Suppressor macrophage treated with lipopolysaccharide for 4 hours (primary cell): ENCODE data around the gene SLC44A3.
"Not testable (repeated sequence)": the region's sequence is repeated elsewhere in the genome, so short reads cannot be mapped to it uniquely, and the experiment has no call there.

Experiments used
- DNase-seq: peaks from one replicate; pipeline ENCODE4 v3.0.0-alpha.2; 2020

Gene SLC44A3

GRCh38 chr1:94840381-94840780, 20.2 kb downstream of the SLC44A3 start:
- not testable (repeated sequence) for DNase-seq

- DNase-seq, result no peak
Measured at GRCh38 chr1:94840808-94841207, 20.7 kb downstream of the SLC44A3 start.

GRCh38 chr1:94843430-94843829, 23.3 kb downstream of the SLC44A3 start:
- no peak for DNase-seq

GRCh38 chr1:94843846-94844245, 23.7 kb downstream of the SLC44A3 start:
- DNase-seq, result no peak

GRCh38 chr1:94846308-94846707, 26.2 kb downstream of the SLC44A3 start:
- no peak for DNase-seq

- no peak for DNase-seq
Measured at GRCh38 chr1:94851571-94851970, 31.4 kb downstream of the SLC44A3 start.

- DNase-seq, result no peak
Measured at GRCh38 chr1:94852788-94853187, 32.6 kb downstream of the SLC44A3 start.

- peak; percentile 88 for DNase-seq
Measured at GRCh38 chr1:94854458-94855306, 34.5 kb downstream of the SLC44A3 start.

GRCh38 chr1:94855307-94855700, 35.1 kb downstream of the SLC44A3 start:
- DNase-seq, result no peak

- DNase-seq, result no peak
Measured at GRCh38 chr1:94856004-94856403, 35.8 kb downstream of the SLC44A3 start.

GRCh38 chr1:94856868-94857267, 36.7 kb downstream of the SLC44A3 start:
- DNase-seq, result no peak

- DNase-seq, result no peak
Measured at GRCh38 chr1:94858276-94858675, 38.1 kb downstream of the SLC44A3 start.

- DNase-seq, result no peak
Measured at GRCh38 chr1:94859174-94859573, 39.0 kb downstream of the SLC44A3 start.

- DNase-seq, result no peak
Measured at GRCh38 chr1:94862718-94863117, 42.6 kb downstream of the SLC44A3 start.

GRCh38 chr1:94863297-94863911, 43.2 kb downstream of the SLC44A3 start:
- DNase-seq, result peak; percentile 40

- DNase-seq, result peak; percentile 43
Measured at GRCh38 chr1:94863919-94864318, 43.8 kb downstream of the SLC44A3 start.

- no peak for DNase-seq
Measured at GRCh38 chr1:94864821-94865220, 44.7 kb downstream of the SLC44A3 start.

- DNase-seq, result no peak
Measured at GRCh38 chr1:94865360-94865759, 45.2 kb downstream of the SLC44A3 start.

GRCh38 chr1:94866164-94866807, 46.1 kb downstream of the SLC44A3 start:
- DNase-seq, result no peak

GRCh38 chr1:94871031-94871430, 50.9 kb downstream of the SLC44A3 start:
- no peak for DNase-seq

- DNase-seq, result no peak
Measured at GRCh38 chr1:94872771-94873495, 52.8 kb downstream of the SLC44A3 start.

GRCh38 chr1:94873520-94874351, 53.6 kb downstream of the SLC44A3 start:
- DNase-seq, result no peak
